Liver (tissue), 3 donors: Measurements from ENCODE around the gene ST6GAL1.

Experiments
- NR2F2 ChIP-seq: IDR thresholded peaks from 2 replicates; pipeline ENCODE4 v1.6.1; 2016; ENCODE audit warnings: antibody characterized with exemption
- YY1 ChIP-seq: IDR thresholded peaks from 2 replicates; pipeline ENCODE4 v1.6.1; 2016; ENCODE audit warnings: antibody characterized with exemption, mild to moderate bottlenecking
- TF ChIP-seq, protein P1 (sequence below): fragments of 150-350 bp; IDR thresholded peaks from 2 replicates; pipeline ENCODE4 v1.5.1; 2017; ENCODE audit warnings: improper control_type of control experiment, low read depth, low read length; ENCODE audit not compliant: missing input control
- donor health status: healthy.
- donor health status: healthy.

DNA sequence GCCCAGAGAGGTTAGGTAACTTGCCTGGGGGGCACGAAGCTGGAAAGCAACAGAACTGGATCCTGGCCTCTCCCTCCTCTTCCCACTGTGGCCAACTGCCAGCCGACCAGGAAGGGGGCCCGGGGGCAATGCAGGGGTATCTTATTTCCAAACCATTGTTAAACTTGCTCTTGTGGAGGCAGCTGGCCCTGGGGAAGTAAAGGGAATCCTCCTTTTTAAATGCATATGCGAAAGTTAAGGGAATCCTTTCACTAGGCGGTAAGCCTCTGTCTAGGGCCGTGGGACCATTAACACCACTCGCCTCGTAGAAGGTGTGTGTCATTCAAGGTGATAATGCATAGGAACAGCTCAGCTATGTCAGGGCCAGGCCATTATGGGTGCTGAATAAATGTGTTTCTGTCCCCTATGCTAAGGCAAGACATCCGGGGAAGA is 68.6 kb downstream of the ST6GAL1 start:
- TF ChIP-seq, protein P1, sequence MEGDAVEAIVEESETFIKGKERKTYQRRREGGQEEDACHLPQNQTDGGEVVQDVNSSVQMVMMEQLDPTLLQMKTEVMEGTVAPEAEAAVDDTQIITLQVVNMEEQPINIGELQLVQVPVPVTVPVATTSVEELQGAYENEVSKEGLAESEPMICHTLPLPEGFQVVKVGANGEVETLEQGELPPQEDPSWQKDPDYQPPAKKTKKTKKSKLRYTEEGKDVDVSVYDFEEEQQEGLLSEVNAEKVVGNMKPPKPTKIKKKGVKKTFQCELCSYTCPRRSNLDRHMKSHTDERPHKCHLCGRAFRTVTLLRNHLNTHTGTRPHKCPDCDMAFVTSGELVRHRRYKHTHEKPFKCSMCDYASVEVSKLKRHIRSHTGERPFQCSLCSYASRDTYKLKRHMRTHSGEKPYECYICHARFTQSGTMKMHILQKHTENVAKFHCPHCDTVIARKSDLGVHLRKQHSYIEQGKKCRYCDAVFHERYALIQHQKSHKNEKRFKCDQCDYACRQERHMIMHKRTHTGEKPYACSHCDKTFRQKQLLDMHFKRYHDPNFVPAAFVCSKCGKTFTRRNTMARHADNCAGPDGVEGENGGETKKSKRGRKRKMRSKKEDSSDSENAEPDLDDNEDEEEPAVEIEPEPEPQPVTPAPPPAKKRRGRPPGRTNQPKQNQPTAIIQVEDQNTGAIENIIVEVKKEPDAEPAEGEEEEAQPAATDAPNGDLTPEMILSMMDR, result no peak
- TF ChIP-seq NR2F2 (no peak), YY1 (no peak)
